22Rv1 (cell line): ENCODE results near the gene GMDS.

Experiments
- H3K27ac ChIP-seq: fragments of 450-650 bp; 2 replicates; pipeline ENCODE4 v1.5.1; 2017
- ZFX ChIP-seq: fragments of 450-650 bp; IDR thresholded peaks from 2 replicates; pipeline ENCODE4 v1.6.1; 2017; ENCODE audit warnings: antibody characterized with exemption, borderline replicate concordance
- TF ChIP-seq, protein P1 (sequence below): fragments of 450-650 bp; IDR thresholded peaks from 2 replicates; pipeline ENCODE4 v1.5.1; 2017; ENCODE audit warnings: mild to moderate bottlenecking

Gene GMDS

DNA sequence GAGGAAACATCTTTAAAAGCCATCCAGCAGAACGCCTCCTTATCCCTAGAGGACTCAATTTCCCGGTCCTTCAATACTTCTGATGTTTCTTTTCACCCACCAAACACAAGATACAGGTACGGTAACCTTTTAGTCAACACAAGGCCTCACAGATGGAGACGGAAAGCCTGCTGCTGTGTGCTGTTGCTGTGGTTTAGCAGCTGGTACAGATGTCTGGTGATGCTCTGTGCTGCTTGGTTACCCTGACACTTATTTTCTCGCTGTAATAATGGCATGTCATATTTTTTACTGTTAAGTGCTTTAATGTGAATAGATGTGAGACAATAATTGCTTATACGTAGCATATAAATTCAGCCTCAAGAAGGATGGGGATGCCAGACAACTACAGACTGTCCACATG, 25.3 kb downstream of the GMDS start:
- TF ChIP-seq, protein P1, sequence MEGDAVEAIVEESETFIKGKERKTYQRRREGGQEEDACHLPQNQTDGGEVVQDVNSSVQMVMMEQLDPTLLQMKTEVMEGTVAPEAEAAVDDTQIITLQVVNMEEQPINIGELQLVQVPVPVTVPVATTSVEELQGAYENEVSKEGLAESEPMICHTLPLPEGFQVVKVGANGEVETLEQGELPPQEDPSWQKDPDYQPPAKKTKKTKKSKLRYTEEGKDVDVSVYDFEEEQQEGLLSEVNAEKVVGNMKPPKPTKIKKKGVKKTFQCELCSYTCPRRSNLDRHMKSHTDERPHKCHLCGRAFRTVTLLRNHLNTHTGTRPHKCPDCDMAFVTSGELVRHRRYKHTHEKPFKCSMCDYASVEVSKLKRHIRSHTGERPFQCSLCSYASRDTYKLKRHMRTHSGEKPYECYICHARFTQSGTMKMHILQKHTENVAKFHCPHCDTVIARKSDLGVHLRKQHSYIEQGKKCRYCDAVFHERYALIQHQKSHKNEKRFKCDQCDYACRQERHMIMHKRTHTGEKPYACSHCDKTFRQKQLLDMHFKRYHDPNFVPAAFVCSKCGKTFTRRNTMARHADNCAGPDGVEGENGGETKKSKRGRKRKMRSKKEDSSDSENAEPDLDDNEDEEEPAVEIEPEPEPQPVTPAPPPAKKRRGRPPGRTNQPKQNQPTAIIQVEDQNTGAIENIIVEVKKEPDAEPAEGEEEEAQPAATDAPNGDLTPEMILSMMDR, result no peak
- TF ChIP-seq ZFX, result no peak
- no peak overlapping the region for H3K27ac ChIP-seq

DNA sequence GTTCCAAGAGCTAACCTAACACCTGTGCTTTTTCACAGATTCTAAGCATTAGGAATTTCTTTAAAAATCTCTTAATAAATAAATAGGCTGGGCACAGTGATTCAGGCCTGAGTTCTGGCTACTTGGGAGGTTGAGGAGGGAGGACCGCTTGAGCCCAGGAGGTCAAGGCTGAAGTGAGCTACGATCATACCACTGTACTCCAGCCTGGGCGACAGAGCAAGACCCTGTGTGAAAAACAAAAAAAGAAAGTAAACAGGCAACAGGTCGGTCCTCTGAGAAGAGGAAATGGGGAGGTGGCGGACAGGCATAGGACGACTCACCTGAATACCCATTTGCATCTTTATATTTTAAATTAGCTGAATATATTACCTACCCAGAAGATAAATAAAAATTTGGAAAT, 26.5 kb downstream of the GMDS start:
- no peak overlapping the region for H3K27ac ChIP-seq
- no peak for TF ChIP-seq ZFX
- TF ChIP-seq, protein P1, result no peak

DNA sequence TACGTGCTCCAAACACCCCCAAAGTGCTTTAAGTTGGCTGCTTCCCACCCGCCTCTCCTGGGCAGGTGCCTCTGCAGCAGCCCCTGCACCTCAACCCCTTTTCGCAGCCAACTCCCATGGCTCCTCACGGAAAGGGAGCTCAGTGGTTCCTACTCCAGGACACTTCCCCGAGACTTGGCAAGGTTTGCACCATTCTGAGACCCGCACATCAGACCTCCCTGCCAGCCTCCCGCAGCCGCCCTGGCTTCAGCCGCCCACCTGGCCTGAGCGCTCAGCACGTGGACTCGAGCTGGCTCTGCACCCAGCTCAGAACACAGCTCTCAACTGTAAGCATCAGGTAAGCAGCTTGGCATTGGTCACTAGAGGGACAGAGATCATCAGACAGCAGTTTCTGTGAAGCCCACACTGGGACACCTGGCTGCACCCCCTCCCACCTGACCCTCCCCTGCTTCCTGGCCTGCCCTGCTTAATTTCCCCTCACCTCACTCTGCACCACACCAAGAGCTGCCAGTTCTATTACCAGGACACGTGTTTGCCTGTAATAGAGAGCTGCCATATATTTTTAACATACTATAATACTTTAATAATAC, 28.5 kb downstream of the GMDS start:
- no peak overlapping the region for H3K27ac ChIP-seq
- TF ChIP-seq, protein P1, result no peak
- no peak for TF ChIP-seq ZFX

DNA sequence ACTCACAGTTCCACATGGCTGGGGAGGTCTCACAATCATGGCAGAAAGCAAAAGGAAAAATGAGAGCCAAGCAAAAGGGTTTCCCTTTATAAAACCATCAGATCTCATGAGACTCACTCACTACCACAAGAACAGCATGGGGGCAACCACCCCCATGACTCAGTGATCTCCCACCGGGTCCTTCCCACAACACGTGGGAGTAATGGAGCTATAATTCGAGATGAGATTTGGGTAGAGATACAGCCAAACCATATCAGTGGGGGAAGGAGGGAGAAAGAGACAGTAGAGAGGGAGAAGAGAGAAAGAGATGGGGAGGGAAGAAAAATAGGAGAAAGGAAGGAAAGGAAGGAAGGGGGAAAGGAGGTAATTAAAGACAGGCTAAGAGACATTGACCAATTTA, 30.1 kb downstream of the GMDS start:
- TF ChIP-seq, protein P1, result no peak
- no peak for TF ChIP-seq ZFX
- H3K27ac ChIP-seq, result no peak overlapping the region

DNA sequence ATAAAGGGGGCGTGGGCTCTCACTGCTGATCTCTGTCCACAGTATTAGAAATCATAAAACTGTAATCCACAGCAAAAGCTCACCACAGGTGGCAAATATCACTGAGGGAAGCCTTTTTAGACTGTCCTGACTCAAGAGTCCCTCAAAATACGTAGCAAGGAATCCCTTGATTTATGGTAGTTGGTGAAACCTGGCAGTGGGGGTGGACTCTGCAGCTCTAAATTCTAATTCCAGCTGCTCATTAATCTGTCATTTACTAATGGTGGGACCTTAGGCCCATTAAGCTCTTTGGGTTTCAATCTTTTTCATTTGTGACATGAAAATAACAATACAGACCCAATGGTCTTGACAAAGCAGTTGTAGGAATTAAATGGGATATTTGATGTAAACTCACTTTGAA, 32.3 kb downstream of the GMDS start:
- no peak for TF ChIP-seq ZFX
- TF ChIP-seq, protein P1, result no peak
- H3K27ac ChIP-seq, result no peak overlapping the region

DNA sequence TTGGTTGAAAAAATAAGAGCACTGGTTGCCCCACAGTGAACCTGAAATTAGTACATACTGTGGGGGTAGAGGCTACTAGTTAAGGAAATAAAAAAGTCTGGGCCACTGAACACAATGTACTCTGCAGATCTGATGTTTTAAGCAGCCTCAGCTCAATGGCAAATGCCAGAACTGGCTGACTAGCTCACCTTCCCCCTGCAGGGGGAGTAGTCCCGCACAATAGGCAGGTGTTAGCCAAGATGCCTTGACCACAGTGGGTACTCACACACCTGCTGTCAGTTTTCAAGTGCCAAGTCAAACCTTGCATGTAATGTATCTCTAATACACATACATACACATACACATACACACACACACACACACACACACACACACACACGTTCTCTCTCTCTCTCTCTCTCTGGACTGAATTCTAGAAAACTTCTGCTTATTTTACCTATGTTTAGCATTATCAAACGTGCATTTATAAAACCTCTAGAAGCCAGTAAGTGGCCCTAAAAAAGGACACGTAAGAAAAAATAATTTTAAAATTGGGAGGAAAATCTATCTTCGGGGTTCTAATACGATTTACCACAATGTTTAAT, 36.1 kb downstream of the GMDS start:
- TF ChIP-seq, protein P1, result peak; percentile 80
- TF ChIP-seq ZFX, result no peak
- H3K27ac ChIP-seq, result no peak overlapping the region

DNA sequence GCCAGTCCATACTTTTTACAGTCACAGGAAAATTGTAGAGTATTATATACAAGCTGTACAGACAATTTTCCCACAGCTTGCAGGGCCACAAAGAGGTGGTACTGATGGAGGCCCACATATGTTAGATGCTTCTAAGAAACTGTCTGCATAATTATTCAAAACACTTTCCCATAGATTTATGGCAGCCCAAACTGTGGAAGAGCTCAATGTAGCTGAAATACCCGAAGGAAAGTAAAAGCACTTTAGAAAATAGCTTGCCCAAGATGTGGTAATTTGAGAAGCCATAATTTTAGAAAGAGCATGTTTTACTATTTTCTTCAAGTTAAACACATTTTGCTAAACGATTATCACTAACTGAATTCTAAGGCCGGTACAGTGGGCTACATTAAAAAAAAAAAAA, 36.9 kb downstream of the GMDS start:
- no peak overlapping the region for H3K27ac ChIP-seq
- no peak for TF ChIP-seq ZFX
- TF ChIP-seq, protein P1, result no peak
